Islet precursor cell (in vitro differentiated cells): ENCODE results near the gene GLS.
"Not testable (repeated sequence)": the region's sequence is repeated elsewhere in the genome, so short reads cannot be mapped to it uniquely, and the experiment has no call there.

Source experiments
- DNase-seq: peaks from one replicate; pipeline ENCODE4 v3.0.0-alpha.2; 2018

GLS gene

DNA sequence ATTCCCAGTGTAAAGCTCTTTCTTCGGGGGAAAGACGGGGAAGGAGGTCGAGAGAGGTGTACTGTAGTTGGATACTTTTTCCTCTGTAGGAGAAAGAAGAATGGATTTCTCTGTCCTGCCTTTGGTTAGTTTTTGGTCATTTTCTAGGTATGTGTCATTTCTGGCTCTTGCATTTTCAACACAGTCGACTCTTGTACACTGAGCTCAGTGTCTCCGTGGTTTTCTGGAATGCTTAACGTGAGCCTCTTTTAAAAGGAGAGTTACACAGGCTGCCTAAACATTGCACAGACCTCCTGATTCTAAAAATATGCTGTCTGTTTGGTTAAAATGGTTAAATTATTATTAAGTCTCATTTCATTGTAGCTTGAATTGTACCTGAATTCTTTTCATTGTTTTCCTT, 21.8 kb upstream of the GLS start:
- peak; percentile 84 for DNase-seq

DNA sequence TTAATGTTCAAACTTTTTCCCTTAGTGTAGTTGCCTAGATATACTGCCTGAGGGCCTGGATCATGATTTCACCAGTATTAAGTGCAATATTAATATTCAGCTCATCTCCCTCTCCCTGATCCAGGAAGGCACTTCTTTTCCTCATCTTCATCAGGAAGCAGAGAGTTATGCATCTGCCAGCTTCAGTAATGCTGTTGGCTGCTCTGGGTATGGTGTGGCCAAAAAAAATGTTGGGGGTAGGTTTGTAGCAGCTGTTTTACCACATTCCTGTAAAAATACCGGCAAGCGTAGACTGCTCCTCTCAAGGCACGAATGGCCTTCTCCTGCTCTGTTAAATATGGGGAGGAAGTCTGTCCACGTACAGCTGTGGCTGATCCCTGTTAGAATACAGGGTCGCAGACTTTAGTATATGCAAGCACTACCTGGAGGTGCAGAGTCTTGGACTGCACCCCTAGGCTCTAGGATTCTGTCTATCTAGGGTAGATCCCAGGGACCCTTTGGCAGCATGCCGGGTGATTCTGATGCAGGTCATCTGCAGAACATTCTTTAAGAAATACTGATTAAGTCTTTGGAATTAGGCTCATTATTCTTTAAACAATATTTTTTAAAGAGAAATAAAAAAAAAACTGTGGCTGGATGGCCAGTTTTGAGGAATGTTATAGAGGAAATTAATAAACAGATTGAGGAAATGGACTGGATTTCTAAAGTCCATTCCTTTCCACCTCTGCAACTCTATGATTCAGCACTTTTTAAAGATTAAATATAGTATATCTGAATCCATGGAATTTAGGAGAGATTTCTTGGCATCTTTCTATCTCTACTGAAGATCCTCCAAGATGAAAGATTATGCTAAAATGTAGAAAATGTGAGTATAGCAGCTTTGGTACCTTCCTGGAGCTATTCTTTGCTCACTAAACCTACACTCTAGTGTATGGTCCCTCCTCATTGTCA, 21.0 kb upstream of the GLS start:
- peak; percentile 88 for DNase-seq

DNA sequence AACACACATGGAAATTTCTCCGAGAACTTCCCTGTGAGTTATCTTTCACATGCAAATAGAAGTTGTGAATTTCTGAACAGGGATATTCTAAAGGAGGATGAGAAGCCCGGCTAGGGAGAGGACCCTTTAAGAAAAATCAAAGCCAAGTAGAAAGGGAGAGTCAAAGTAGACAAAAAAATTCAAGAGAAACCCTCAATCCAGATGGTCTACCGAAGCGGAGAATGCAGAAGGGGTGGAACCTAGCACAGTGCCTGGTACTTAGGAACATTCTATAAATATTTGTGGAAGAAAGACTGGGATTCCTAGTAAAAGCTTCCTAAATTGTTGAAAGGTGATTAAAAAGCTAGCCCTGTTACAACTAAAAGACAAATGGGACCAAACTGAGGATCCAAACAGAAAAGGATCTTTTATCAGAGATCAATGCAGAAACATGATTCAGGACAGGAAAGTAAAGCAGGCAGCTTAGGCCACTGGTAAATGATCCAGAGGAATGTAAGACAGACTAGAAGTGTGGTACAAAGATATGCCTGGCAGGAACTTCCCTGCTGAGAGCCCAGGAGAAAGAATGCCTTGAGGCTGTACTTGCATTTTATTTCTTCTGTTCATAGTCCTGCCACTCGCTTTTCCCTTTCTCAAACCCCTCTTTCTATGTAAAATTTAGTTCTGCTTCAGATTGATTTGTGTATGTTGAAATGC, 19.5 kb upstream of the GLS start:
- DNase-seq: peak; percentile 80

DNA sequence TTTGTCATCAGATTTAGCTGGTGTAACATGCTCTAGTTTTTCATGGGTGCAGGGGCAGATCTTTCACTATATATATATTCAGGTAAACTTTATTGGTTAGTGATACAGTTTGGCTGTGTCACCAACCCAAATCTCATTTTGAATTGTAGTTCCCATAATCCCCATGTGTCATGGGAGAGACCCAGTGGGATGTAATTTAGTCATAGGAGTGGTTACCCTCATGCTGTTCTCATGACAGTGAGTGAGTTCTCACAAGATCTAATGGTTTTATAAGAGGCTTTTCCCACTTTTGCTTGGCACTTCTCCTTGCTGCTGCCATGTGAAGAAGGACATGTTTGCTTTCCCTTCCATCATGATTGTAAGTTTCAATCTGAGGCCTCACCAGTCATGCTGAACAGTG, 18.5 kb upstream of the GLS start:
- not testable (repeated sequence) for DNase-seq

DNA sequence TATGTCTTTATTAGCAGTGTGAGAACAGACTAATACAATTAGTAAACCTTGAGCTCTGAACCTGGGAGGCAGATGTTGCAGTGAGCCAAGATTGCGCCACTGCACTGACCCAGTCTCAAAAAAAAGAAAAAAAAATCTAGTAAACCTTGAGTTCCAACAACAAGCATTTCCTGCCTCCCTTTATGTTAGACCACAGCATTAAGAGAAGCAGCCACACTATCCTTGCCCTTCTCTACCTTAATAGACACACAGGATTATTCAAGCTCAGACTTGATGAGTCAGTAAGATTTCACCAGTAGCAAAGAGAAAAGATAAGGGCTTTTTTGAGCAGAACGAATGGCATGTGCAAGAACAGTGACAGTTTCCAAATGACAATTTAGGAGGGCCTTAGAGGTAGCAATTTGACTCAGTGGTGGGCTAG, 18.0 kb upstream of the GLS start:
- no peak for DNase-seq

DNA sequence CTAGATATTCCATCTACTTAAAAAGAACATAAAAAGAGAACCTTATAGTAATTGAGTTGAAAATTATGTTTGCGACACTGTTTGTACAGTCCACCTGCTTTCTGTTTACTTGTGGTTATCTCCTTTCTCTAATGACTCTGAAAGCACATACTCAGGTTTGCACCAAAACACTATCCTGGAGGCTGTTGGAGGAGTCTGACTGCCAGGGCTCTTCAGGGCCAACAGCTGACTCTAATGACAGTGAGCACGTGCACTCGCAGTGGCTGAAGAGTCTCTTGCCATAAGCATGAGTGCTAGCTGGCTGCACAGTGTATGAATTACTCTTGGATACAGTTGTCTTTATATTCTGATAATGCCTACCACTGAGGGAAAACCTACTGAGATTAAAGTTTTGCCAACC, 16.7 kb upstream of the GLS start:
- DNase-seq: peak; percentile 74

DNA sequence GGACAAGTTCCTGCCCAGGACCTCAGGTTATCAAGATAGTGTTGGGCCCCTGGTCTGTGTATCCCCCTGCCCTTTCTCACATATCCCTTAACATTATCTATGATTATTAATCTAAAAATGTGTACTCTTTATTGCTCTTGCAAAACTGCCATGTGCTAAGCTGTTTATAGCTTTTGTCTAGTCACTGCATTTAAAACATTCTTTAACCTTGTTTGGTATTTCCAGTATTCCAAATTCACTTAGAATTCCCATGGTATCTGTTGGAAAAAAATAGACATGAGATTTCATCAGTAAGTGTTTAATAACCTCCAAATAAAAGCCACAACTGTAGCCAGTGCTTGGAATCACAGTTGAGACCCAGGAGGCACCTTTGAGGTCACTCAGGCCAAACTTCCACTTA, 16.2 kb upstream of the GLS start:
- DNase-seq: no peak

DNA sequence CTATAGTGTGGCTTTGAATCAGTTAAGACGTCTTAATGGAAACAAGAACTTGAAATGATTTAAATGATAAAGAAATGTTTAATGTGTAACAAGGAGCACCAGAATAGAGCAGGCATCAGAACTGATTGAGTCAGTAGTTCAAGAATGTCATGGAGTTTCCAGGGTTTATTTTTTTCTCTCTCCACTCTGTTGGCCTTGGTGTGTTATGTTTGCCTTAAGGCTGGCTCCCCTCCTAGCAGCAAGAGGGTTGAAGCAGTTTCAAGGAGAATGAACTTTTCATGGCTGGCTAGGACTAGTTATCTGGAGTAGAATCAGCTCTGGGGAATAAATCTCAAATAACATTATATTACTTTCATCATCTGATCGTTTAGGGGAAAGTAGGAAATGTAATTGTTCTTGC, 13.4 kb upstream of the GLS start:
- no peak for DNase-seq

DNA sequence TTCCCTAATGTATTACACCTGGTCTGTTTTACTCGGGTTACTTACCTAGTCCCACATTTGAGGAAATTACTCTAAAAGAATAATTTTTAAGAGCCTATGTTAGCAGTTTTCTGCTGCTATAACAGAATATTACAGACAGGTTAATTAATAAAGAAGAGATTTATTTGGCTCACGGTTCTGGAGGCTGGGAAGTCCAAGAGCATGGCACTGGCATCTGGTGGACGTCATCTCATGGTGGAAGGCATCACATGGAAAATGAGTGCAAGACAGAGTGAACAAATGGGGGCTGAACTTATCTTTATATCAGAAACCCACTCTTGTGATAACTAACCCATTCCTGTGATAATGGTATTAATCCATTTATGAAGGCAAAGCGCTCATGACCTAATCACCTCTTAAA, 12.8 kb upstream of the GLS start:
- DNase-seq: no peak

DNA sequence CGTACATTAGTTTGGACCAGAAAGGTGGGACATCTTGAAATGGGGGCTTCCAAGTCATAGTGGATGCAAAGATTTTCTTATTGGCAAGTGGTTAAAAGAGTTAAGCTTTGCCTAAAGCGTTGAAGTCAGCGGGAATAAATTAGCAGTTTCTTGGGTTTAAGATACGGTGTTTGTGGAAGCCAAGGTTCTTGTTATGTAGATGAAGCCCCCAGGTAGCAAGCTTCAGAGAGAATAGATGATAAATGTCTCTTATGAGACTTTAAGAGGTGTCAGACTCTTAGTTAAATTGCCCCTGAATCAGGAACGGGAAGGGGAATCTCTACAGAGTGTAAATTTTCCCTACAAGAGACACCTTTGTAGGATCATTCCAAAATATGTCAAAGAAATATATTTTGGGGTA, 10.9 kb upstream of the GLS start:
- no peak for DNase-seq

DNA sequence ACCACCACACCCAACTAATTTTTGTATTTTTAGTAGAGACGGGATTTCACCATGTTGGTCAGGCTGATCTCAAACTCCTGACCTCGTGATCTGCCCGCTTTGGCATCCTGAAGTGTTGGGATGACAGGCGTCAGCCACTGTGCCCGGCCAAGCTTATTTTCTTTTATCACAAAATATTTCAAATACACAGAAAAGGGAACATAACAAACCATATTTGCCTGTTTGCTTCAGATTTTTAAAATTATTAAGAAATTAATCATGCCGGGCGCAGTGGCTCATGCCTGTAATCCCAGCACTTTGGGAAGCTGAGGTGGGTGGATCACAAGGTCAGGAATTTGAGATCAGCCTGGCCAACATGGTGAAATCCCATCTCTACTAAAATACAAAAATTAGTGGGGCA, 7.2 kb upstream of the GLS start:
- not testable (repeated sequence) for DNase-seq

DNA sequence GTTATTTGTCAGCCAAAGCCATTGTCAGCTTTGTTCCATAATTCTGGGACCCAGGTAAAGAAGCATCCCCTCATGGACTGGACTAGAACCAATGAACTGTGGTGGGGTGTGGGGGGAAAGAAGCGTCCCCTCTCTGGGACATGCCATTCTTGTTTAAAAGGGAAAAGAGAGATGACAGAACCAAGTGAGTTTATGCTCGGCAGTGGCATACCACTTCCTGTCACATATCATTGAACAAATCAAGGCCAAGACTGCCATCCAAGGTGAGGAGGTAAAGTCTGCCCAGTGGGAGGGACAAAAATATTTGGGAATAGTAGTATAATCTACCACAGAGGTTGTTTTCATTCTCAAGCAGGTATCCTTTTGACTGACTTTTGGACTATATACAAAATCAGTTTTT, 4.7 kb upstream of the GLS start:
- DNase-seq: no peak

DNA sequence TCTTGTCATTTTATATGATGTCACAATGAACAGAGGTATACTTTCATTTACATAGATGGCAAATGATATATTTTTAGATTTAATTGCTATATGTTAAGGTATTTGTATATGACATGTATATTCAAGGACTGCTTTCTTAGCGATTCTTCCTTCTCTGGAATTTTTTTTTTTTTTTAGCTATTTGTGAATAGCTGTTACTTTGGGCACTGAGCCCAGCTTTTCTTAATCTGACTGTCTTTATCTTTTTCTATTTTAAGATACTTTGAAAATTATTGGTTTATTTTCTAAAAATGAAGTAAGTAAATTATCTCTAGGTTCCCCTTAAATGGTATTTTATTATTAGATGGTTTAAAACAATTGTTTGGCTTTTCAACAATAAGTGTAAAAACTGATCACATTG, 4.0 kb upstream of the GLS start:
- DNase-seq: no peak

DNA sequence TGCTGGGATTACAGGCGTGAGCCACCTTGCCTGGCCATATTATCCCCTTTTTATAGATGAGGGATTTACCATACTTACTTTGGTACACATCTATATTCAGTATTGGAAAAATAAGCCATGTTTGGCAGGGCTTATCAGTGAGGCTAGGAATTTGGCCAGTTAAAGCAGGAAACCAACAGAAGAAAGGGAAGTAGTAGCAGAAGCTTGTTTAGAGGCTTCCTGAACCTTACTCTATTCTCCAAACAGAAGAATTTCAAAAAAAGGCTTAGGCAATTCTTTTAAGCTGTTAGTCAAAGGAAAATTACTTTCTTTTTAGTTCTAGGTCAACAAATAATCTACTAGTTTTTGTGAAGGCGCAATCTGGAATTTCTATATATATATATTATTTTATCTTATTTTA, 3.2 kb upstream of the GLS start:
- no peak for DNase-seq

DNA sequence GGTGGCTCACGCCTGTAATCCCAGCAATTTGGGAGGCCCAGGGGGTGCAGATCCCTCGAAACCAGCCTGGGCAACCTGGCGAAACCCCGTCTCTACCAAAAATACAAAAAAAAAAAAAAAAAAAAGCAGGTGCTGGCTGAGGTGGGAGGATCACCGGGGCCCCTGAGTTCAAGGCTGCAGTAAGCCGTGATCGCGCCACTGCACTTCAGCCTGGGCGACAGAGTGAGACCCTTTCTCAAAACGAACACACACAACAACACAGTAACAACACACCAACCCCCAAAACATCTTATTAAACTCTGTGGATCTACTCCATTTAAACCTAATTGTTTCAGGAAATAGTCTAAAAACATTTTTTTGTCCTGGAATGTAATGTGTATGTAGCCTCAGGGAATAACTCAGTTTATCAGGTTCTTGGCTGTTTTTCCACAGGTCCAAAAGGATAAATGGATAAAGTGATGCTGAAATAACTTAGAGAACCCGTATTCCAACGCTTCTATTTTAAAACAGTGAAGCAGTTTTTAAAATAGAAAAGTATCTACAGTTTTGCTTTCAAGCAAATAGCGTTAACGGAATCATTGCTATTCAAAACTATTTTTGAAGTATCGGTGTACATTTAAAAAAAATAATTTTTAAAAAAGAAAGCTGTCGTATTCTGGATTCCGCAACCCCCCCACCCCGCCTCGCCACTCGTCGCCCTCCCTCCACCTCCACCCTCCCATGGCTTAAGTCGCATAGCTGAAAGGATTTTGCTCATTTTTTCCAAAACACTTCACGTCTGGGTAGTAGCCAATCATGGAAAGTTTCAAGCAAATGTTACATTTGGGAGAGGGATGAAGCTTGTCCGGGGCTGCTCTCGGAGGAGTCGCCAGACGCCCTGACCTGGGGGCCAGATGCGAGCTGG, 895 bp upstream of the GLS start:
- no peak for DNase-seq

DNA sequence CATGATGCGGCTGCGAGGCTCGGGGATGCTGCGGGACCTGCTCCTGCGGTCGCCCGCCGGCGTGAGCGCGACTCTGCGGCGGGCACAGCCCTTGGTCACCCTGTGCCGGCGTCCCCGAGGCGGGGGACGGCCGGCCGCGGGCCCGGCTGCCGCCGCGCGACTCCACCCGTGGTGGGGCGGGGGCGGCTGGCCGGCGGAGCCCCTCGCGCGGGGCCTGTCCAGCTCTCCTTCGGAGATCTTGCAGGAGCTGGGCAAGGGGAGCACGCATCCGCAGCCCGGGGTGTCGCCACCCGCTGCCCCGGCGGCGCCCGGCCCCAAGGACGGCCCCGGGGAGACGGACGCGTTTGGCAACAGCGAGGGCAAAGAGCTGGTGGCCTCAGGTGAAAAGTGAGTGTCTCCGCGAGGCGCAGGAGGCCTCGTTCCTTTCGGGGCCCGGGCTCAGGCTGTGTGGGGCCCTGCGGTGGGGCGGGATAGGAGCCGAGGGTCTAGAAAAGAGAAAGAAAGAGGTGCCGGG, 520 bp downstream of the GLS start:
- DNase-seq: no peak

DNA sequence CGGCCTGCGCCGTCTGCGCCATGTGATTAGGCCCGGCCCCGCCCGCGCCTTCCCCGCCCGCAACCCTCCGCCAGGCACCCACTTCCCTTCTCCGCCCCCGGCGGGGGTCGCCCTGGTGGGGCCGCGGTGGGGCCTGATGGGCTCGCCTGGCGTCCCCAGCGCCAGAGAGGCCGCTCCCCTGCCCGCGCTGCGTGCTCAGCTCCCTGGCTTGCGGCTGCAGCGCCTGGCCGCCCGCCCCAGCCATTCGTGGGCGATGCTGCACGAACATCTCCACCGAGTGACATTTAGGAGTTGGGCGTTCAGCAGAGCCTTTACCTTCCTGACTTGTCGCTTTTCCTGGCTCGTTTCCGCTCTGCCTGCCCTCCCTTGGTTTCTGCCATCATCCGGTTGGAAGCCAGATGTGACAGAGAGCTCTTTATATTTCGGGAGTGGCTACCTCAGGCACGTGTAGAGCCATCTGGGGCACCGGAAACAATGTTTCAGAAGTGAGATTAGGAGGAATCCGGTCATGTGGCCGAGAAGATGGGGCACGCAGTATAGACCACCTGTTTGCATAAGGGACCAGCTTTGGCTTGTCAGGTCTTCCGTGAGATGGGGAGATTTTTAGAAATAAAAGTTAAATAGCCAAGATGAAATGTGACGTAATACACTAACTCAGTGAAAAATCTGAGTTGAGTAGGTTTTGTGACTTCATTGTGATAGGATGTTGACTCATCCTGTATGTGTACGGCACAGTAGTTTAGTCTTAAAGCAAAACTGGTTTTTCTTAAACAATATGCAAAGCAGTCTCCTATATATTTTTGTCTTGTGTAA, 1.2 kb downstream of the GLS start:
- peak; percentile 82 for DNase-seq

DNA sequence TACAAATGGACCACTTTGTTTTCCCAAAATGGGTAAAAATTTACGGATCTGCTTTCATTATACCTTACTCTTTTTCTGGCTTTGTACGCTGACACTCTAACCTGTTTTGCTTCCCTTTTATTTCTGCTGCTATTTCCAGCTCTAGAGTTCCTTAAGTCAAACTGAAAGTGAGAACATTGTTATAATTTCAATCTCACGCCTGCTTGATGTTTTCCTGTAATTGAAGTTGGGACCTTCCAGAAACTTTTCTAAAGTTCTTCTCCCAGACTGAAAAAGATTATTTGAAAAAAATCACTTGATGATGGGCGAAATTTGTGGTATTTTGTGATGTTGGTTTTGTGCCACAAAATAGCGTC, 1.8 kb downstream of the GLS start:
- no peak for DNase-seq

DNA sequence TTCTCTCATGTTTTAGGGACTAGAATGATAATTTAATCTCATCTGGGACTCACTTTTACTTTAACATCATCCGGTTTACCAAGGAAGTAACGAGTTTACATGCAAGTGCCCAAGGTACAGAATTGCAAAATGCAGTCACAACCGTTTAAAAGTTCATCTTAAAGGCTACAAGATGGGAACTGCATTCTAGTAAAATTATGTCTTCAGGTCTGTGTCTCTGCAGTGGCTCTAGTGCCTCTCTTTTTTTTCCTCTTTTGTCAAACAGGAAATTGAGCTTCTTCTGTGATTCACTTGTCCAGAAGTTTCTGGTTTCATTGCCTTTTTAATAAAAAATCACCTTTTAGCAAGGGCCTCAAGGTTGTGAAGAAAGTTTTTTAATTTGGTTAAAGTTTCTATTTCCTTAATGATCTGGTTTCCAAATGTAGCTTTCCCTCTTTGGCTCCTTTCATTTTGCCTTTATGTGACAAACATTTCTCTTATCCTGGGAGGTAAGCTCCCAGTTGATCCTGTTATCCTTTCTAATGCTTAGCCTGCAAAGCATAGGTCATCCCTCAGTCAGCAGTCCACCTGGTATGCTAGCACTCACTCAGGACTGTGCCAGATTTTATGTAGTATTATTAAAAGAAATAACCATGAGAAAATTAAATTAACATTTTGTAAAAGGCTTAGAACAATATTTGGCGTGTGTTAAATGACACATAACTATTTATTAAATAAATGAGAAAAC, 2.4 kb downstream of the GLS start:
- no peak for DNase-seq

DNA sequence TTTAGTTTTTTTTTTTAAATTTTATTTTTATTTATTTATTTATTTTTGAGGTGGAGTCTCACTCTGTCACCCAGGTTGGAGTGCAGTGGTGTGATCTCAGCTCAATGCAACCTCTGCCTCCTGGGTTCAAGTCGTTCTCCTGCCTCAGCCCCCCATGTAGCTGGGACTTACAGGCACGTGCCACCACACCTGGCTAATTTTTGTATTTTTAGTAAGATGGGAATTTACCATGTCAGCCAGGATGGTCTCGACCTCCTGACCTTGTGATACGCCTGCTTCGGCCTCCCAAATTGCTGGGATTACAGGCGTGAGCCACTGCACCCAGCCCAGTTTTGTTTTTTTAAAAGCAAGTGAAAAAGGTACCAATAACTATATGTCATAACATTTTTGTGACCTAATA, 5.2 kb downstream of the GLS start:
- DNase-seq: not testable (repeated sequence)

DNA sequence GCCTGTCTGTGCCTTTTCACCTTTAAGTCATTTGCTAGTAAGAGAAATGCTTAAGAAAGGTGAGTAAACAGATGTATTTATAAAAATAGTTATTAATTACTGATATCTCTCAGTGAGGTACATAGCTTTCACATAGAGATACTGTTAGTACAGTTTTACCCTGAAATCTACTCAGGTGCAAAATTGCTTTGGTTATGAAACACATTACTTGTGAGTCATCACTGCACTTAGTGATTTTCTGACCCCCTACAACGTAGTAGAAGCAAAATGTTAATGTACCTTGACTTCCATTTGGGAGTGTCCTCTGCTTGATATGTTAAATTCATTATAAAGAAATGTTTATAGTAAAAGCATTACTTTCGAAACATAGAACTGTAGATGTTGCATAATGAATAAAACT, 6.5 kb downstream of the GLS start:
- no peak for DNase-seq

DNA sequence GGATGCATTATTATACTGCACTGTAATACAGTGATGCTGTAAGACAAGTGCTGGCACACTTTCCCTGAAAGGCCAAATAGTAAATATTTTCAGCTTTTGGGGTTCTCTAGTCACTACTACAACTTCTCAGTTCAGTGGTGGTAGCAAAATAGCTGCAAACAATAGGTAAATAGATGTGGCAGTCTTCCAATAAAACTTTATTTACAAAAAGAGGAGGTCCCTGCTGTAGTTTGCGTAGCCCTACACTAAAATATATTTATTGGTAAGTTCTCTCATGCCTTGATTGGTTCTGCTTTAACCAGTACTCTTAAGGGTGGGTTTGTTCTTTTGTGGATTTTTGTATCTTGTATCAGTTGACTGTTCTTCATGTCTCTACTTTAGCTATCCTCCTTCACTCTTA, 7.8 kb downstream of the GLS start:
- no peak for DNase-seq
